H1 (cell line): ENCODE data around the gene LTBP4. TPM values are rescaled to one million over a fixed set of nuclear protein-coding genes. Genes with fewer than 3 reads are reported as not detected.

Experiments
- CTCF ChIA-PET: fragments of 300-600 bp; sonication (Branson Sonifier 250); formaldehyde crosslinking; loops from one replicate; lab custom pipeline; 2021; ENCODE audit not compliant: partially characterized antibody; lab: Charles Lee
- POLR2A ChIA-PET: fragments of 300-600 bp; sonication (Branson Sonifier 250); formaldehyde crosslinking; loops from one replicate; lab custom pipeline; 2021; ENCODE audit warnings: inconsistent platforms; ENCODE audit not compliant: partially characterized antibody; lab: Charles Lee
- DNase-seq, 2 experiments: peaks; one replicate each; pipeline versions ENCODE4 v3.0.0 to v3.0.0-alpha.2; 2010 to 2022; ENCODE audit warnings: low spot score in 2 of 2, low read depth in 1 of 2, mixed read lengths in 1 of 2
- FAIRE-seq: peaks from 2 replicates; lab custom pipeline; 2011; peaks lifted over from hg19 to GRCh38; lab: Jason Lieb, UNC
- H2AFZ ChIP-seq: 2 replicates; pipeline ENCODE4 v1.8.1; 2012; ENCODE audit warnings: low read length, inconsistent platforms
- H2AK5ac ChIP-seq: 2 replicates; pipeline ENCODE4 v1.6.1; 2013; ENCODE audit warnings: low read depth, low read length
- H2BK120ac ChIP-seq: replicated peaks from 2 replicates; pipeline ENCODE3; 2013; ENCODE audit warnings: low read depth, low read length, inconsistent platforms
- H2BK12ac ChIP-seq: 2 replicates; pipeline ENCODE4 v1.6.1; 2013; ENCODE audit warnings: low read depth, low read length
- H2BK15ac ChIP-seq: 2 replicates; pipeline ENCODE4 v1.6.1; 2013; ENCODE audit warnings: low read length
- H2BK20ac ChIP-seq: 2 replicates; pipeline ENCODE4 v1.6.1; 2013; ENCODE audit warnings: low read length
- H2BK5ac ChIP-seq: 2 replicates; pipeline ENCODE4 v1.6.1; 2013; ENCODE audit warnings: low read depth, low read length
- H3K14ac ChIP-seq: 2 replicates; pipeline ENCODE4 v1.6.1; 2013; ENCODE audit warnings: inconsistent platforms; ENCODE audit not compliant: insufficient read length
- H3K18ac ChIP-seq: 2 replicates; pipeline ENCODE4 v1.6.1; 2013; ENCODE audit warnings: low read length; ENCODE audit errors: extremely low read depth
- H3K23ac ChIP-seq: 2 replicates; pipeline ENCODE4 v1.6.1; 2013; ENCODE audit warnings: inconsistent platforms; ENCODE audit not compliant: insufficient read length
- H3K23me2 ChIP-seq: 2 replicates; pipeline ENCODE4 v1.6.1; 2013; ENCODE audit warnings: low read depth, low read length
- H3K27ac ChIP-seq: 2 replicates; pipeline ENCODE4 v1.6.1; 2011; ENCODE audit warnings: low read depth, low read length, inconsistent platforms
- H3K27me3 ChIP-seq, 4 experiments: replicated peaks in 1 of 4; 1 replicate in 1 of 4; 2 replicates in 3 of 4; pipeline versions ENCODE4 v1.6.1 to v1.8.1; 2011 to 2013; ENCODE audit warnings: low read length in 3 of 4, mild to moderate bottlenecking in 3 of 4, inconsistent platforms in 2 of 4, mixed read lengths in 2 of 4, moderate library complexity in 1 of 4; ENCODE audit not compliant: control insufficient read depth in 3 of 4, insufficient read depth in 3 of 4; ENCODE audit errors: extremely low read depth in 1 of 4
- H3K36me3 ChIP-seq, 4 experiments: 2 replicates each; pipeline versions ENCODE4 v1.6.1 to v1.8.1; 2011 to 2013; ENCODE audit warnings: mild to moderate bottlenecking in 4 of 4, low read length in 3 of 4, moderate library complexity in 2 of 4, control low read depth in 1 of 4, inconsistent platforms in 1 of 4; ENCODE audit not compliant: insufficient read depth in 4 of 4, control insufficient read depth in 2 of 4
- H3K4ac ChIP-seq: replicated peaks from 2 replicates; pipeline ENCODE3; 2013; ENCODE audit warnings: low read length, low read depth, mixed read lengths, inconsistent platforms; ENCODE audit not compliant: insufficient read length
- H3K4me1 ChIP-seq, 4 experiments: replicated peaks in 1 of 4; 1 replicate in 1 of 4; 2 replicates in 3 of 4; pipeline versions ENCODE4 v1.6.1 to v1.8.1; 2011 to 2013; ENCODE audit warnings: low read length in 3 of 4, inconsistent platforms in 2 of 4, mixed read lengths in 1 of 4; ENCODE audit not compliant: insufficient read depth in 4 of 4, control insufficient read depth in 3 of 4
- H3K4me2 ChIP-seq, 2 experiments: 2 replicates each; pipeline versions ENCODE4 v1.6.1 to v1.8.1; 2011 to 2013; ENCODE audit warnings: low read depth in 2 of 2, low read length in 2 of 2, control low read depth in 1 of 2, inconsistent platforms in 1 of 2, mild to moderate bottlenecking in 1 of 2; ENCODE audit not compliant: insufficient read depth in 1 of 2
- H3K4me3 ChIP-seq, 4 experiments: fragments of 200-600, 300-600 bp in 1 of 4; sonication (generic), shearing (Covaris generic), sonication (Bioruptor Twin) in 1 of 4; 2 replicates each; pipeline versions ENCODE4 v1.5.1 to v1.8.1; 2011 to 2016; ENCODE audit warnings: low read length in 4 of 4, low read depth in 3 of 4, control low read depth in 2 of 4, inconsistent platforms in 2 of 4, mild to moderate bottlenecking in 2 of 4, mixed read lengths in 1 of 4, moderate library complexity in 1 of 4; ENCODE audit not compliant: insufficient read depth in 2 of 4; ENCODE audit errors: extremely low read depth in 1 of 4
- H3K56ac ChIP-seq: replicated peaks from 2 replicates; pipeline ENCODE3; 2013; ENCODE audit warnings: low read depth, mild to moderate bottlenecking, mixed read lengths, low read length, inconsistent platforms; ENCODE audit not compliant: insufficient read length
- H3K79me1 ChIP-seq: 2 replicates; pipeline ENCODE4 v1.6.1; 2013; ENCODE audit warnings: low read depth, low read length, control low read depth
- H3K79me2 ChIP-seq, 2 experiments: 2 replicates each; pipeline versions ENCODE4 v1.6.1 to v1.8.1; 2012 to 2013; ENCODE audit warnings: low read length in 2 of 2, mild to moderate bottlenecking in 2 of 2, inconsistent platforms in 1 of 2; ENCODE audit not compliant: insufficient read depth in 2 of 2, control insufficient read depth in 1 of 2
- H3K9ac ChIP-seq, 4 experiments: replicated peaks in 1 of 4; 1 replicate in 1 of 4; 2 replicates in 3 of 4; pipeline versions ENCODE4 v1.6.1 to v1.8.1; 2011 to 2013; ENCODE audit warnings: low read depth in 3 of 4, low read length in 3 of 4, control low read depth in 2 of 4, mild to moderate bottlenecking in 2 of 4, moderate library complexity in 2 of 4, inconsistent platforms in 1 of 4; ENCODE audit errors: extremely low read depth in 1 of 4
- H3K9me3 ChIP-seq, 2 experiments: 2 replicates each; pipeline versions ENCODE4 v1.6.1 to v1.8.1; 2012 to 2013; ENCODE audit warnings: mild to moderate bottlenecking in 2 of 2, moderate library complexity in 2 of 2, control low read depth in 1 of 2, inconsistent platforms in 1 of 2, low read depth in 1 of 2, low read length in 1 of 2, mixed read lengths in 1 of 2; ENCODE audit not compliant: insufficient read depth in 2 of 2
- H4K20me1 ChIP-seq, 2 experiments: replicated peaks in 1 of 2; 2 replicates each; pipeline versions ENCODE3 to v1.8.1; 2011 to 2013; ENCODE audit warnings: inconsistent platforms in 2 of 2, low read length in 2 of 2, mild to moderate bottlenecking in 1 of 2; ENCODE audit not compliant: insufficient read depth in 2 of 2, control insufficient read depth in 1 of 2
- H4K5ac ChIP-seq: 2 replicates; pipeline ENCODE4 v1.6.1; 2013; ENCODE audit warnings: low read length, low read depth, mixed read lengths, inconsistent platforms; ENCODE audit not compliant: insufficient read length
- H4K8ac ChIP-seq: 2 replicates; pipeline ENCODE4 v1.8.0; 2013; ENCODE audit warnings: mild to moderate bottlenecking, moderate library complexity, low read length, inconsistent platforms; ENCODE audit not compliant: insufficient read depth; ENCODE audit errors: extremely low read depth
- H4K91ac ChIP-seq: replicated peaks from 2 replicates; pipeline ENCODE3; 2013; ENCODE audit warnings: low read length, mixed read lengths, inconsistent platforms; ENCODE audit not compliant: insufficient read length
- ATF3 ChIP-seq: IDR thresholded peaks from 2 replicates; pipeline ENCODE4 v1.6.1; 2011; ENCODE audit warnings: low read depth, mild to moderate bottlenecking, low read length; ENCODE audit not compliant: insufficient read depth
- EGR1 ChIP-seq: IDR thresholded peaks from 2 replicates; pipeline ENCODE4 v1.6.1; 2011; ENCODE audit warnings: low read depth, low read length, borderline replicate concordance
- GABPA ChIP-seq: IDR thresholded peaks from 2 replicates; pipeline ENCODE4 v1.6.1; 2011; ENCODE audit warnings: mild to moderate bottlenecking, low read length, moderate library complexity, borderline replicate concordance; ENCODE audit not compliant: insufficient read depth
- HDAC2 ChIP-seq, 2 experiments: fragments of 300-600 bp in 1 of 2; sonication (generic) in 1 of 2; IDR thresholded peaks; 2 replicates each; pipeline ENCODE4 v1.6.1; 2011 to 2012; ENCODE audit warnings: low read depth in 2 of 2, low read length in 2 of 2, mild to moderate bottlenecking in 2 of 2, moderate library complexity in 2 of 2, borderline replicate concordance in 1 of 2, inconsistent platforms in 1 of 2
- JUND ChIP-seq: IDR thresholded peaks from 2 replicates; pipeline ENCODE4 v1.6.1; 2011; ENCODE audit warnings: mild to moderate bottlenecking, improper control_type of control experiment, low read length
- PHF8 ChIP-seq: fragments of 200-600 bp; sonication (generic); conservative IDR thresholded peaks from 2 replicates; pipeline ENCODE4 v1.7.1; 2012; ENCODE audit warnings: low read depth, mild to moderate bottlenecking, inconsistent platforms, low read length, moderate library complexity
- POU5F1 ChIP-seq: IDR thresholded peaks from 2 replicates; pipeline ENCODE4 v1.6.1; 2011; ENCODE audit warnings: low read depth, mild to moderate bottlenecking, low read length, moderate library complexity
- SUZ12 ChIP-seq: fragments of 200-600 bp; sonication (generic); IDR thresholded peaks from 2 replicates; pipeline ENCODE4 v1.6.1; 2012; ENCODE audit warnings: mild to moderate bottlenecking, inconsistent platforms, low read length, moderate library complexity, mixed read lengths
- WGBS, 2 experiments: shearing (Covaris generic) in 1 of 2; methylation state at CpG; one replicate each; pipeline versions ENCODE4 v1.1.6 to v1.1.7; 2013 to 2015; ENCODE audit warnings: low lambda C conversion rate in 2 of 2, mixed read lengths in 2 of 2, inconsistent platforms in 1 of 2, low coverage in 1 of 2, missing lambda C conversion rate in 1 of 2; ENCODE audit not compliant: insufficient replicate concordance in 2 of 2, insufficient coverage in 1 of 2, insufficient read length in 1 of 2; ENCODE audit errors: extremely low coverage in 1 of 2, missing lambda C conversion rate in 1 of 2; 5-methylcytosine and 5-hydroxymethylcytosine counted together
- polyA plus RNA-seq, 7 experiments: library from polyadenylated mRNA; depleted of rRNA in 3 of 7; stranded (reverse) in 5 of 7; unstranded in 2 of 7; fragments of >200 nt in 5 of 7; fragments of 200-250 nt in 2 of 7; gene quantifications; 1 replicate in 5 of 7; 2 replicates in 1 of 7; 4 replicates in 1 of 7; pipeline versions ENCODE4 v1.2.1 to v1.2.3, GENCODE V29; 2011 to 2013; ENCODE audit warnings: missing spikeins in 2 of 7, mixed read lengths in 2 of 7
- total RNA-seq: library from RNA; stranded (reverse); fragmentation: NEBNext Ultra II Directional; extraction: Animal tissue kit (Norgen Biotek cat#: 25700); gene quantifications from 2 replicates; pipeline ENCODE4 v1.2.1, GENCODE V29; 2021

Gene LTBP4
- total and polyA plus RNA-seq, 2 of the 8 experiments (the other 6 are each of a cell fraction or from before 2014, with no cell fraction given) = 54.5 to 77.1 TPM

GRCh38 chr19:40671404-40671803 lies 70.2 kb downstream of the LTBP4 start:
- Histone ChIP-seq H4K5ac (no peak overlapping the region), H2BK12ac (no peak overlapping the region), H3K4me2 (no peak overlapping the region), H2BK5ac (no peak overlapping the region), H3K23me2 (peaks cover 2% of the 10 kb centered on the region; the same call in 1 of the 2 replicates), H3K4ac (no peak overlapping the region), H3K9ac (no peak overlapping the region), H4K8ac (no peak overlapping the region; the same call in 1 of the 2 replicates), H3K56ac (no peak overlapping the region), H2BK20ac (no peak overlapping the region), H3K14ac (no peak overlapping the region), H3K79me1 (no peaks in the 10 kb centered on the region), H3K4me3 (no peak overlapping the region), H4K91ac (no peak overlapping the region), H4K20me1 (peaks cover 0 to 11% of the 10 kb centered on the region in 2 experiments), H2AFZ (no peak overlapping the region), H3K27ac (no peak overlapping the region), H3K23ac (no peak overlapping the region), H3K9me3 (no peaks in the 10 kb centered on the region), H2AK5ac (no peak overlapping the region), H3K36me3 (peaks cover 9 to 55% (median 31%) of the 10 kb centered on the region in 4 experiments; a peak in 7 of 8 replicates), H3K18ac (no peak overlapping the region), H2BK15ac (no peak overlapping the region), H3K79me2 (no peaks in the 10 kb centered on the region), H3K4me1 (no peaks in the 10 kb centered on the region), H3K27me3 (no peaks in the 10 kb centered on the region; a peak in 1 of 7 replicates), H2BK120ac (no peak overlapping the region)
- FAIRE-seq (no peak), DNase-seq (no peak)
- ChIA-PET CTCF (interaction anchor here (0.7 to 1.5 kb wide), 4 partner anchors 8 to 71 kb away, joined by 3 to 5 read pairs (median 3); no protein-coding TSS in a partner anchor), POLR2A (interaction anchor here (0.8 to 1.2 kb wide), 2 partner anchors 15 to 21 kb away, joined by 3 read pairs; no protein-coding TSS in a partner anchor)
- 94% methylated on average over 9 of the region's 9 CpGs; no CpG with 5 or more reads in 1 of the 2 experiments for WGBS, 2 experiments
- no peak for TF ChIP-seq HDAC2 (IDR thresholded peaks at IDR 0.05; ENCODE audit: borderline replicate concordance in 1 of 2, low read depth in 2 of 2, low read length in 2 of 2)
- 0 out of 2 replicates have a peak, but pooled peaks have one; percentile 4 for TF ChIP-seq SUZ12
- TF ChIP-seq PHF8 = no peak
- no peak for TF ChIP-seq JUND
- TF ChIP-seq POU5F1 = no peak
- TF ChIP-seq GABPA = no peak
- no peak for TF ChIP-seq EGR1
- no peak for TF ChIP-seq ATF3
